ENCODE results near the gene RNF213.

RNF213 gene

GRCh38 chr17:80295146-80295545 lies 34.5 kb downstream of the RNF213 start:
- no peaks in the 10 kb centered on the region for H3F3A ChIP-seq (ENCODE audit: insufficient read depth)
- H4K20me1 ChIP-seq (ENCODE audit: low read depth, low read length): no peaks in the 10 kb centered on the region
- H3K4me3 ChIP-seq (ENCODE audit: insufficient read depth, low read length, poor library complexity, severe bottlenecking): no peak overlapping the region
- H3K79me2 ChIP-seq (ENCODE audit: insufficient read depth, low read length): no peaks in the 10 kb centered on the region
- no peaks in the 10 kb centered on the region for H3K9me3 ChIP-seq (ENCODE audit: insufficient read depth, low read length)
- H3K9me2 ChIP-seq (replicated peaks; ENCODE audit: insufficient read depth, low read length): no peaks in the 10 kb centered on the region
- no peak overlapping the region for H3K4me2 ChIP-seq (ENCODE audit: low read depth, low read length, poor library complexity, severe bottlenecking)
- no peaks in the 10 kb centered on the region for H3K27me3 ChIP-seq (ENCODE audit: low read length)
- no peaks in the 10 kb centered on the region for H3K36me3 ChIP-seq (ENCODE audit: low read length)
- no peak overlapping the region for H3K9ac ChIP-seq (ENCODE audit: low read length)
- no peak for TF ChIP-seq CTCF (IDR thresholded peaks at IDR 0.05; ENCODE audit: insufficient read depth, low read length, poor library complexity, severe bottlenecking)
- no peak for TF ChIP-seq EZH2phosphoT487 (conservative IDR thresholded peaks at IDR 0.05; ENCODE audit: low read length)
- no peak overlapping the region for H3K27ac ChIP-seq (ENCODE audit: low read depth, low read length)
- no peak overlapping the region for H2AFZ ChIP-seq (ENCODE audit: low read depth, low read length, severe bottlenecking)

- no peak overlapping the region for H3K4me3 ChIP-seq (ENCODE audit: insufficient read depth, low read length, poor library complexity, severe bottlenecking)
- H3K9me2 ChIP-seq (replicated peaks; ENCODE audit: insufficient read depth, low read length): no peaks in the 10 kb centered on the region
- TF ChIP-seq EZH2phosphoT487 (conservative IDR thresholded peaks at IDR 0.05; ENCODE audit: low read length) (no peak), CTCF (IDR thresholded peaks at IDR 0.05; ENCODE audit: insufficient read depth, low read length, poor library complexity, severe bottlenecking) (no peak)
- H3K9me3 ChIP-seq (ENCODE audit: insufficient read depth, low read length): no peaks in the 10 kb centered on the region
- H3K27me3 ChIP-seq (ENCODE audit: low read length): no peaks in the 10 kb centered on the region
- H4K20me1 ChIP-seq (ENCODE audit: low read depth, low read length): no peaks in the 10 kb centered on the region
- H3K36me3 ChIP-seq (ENCODE audit: low read length): no peaks in the 10 kb centered on the region
- no peak overlapping the region for H3K9ac ChIP-seq (ENCODE audit: low read length)
- no peak overlapping the region for H3K27ac ChIP-seq (ENCODE audit: low read depth, low read length)
- no peak overlapping the region for H2AFZ ChIP-seq (ENCODE audit: low read depth, low read length, severe bottlenecking)
- H3F3A ChIP-seq (ENCODE audit: insufficient read depth): no peaks in the 10 kb centered on the region
- no peak overlapping the region for H3K4me2 ChIP-seq (ENCODE audit: low read depth, low read length, poor library complexity, severe bottlenecking)
- no peaks in the 10 kb centered on the region for H3K79me2 ChIP-seq (ENCODE audit: insufficient read depth, low read length)
Observed at GRCh38 chr17:80295559-80295958, 34.9 kb downstream of the RNF213 start.

DNA sequence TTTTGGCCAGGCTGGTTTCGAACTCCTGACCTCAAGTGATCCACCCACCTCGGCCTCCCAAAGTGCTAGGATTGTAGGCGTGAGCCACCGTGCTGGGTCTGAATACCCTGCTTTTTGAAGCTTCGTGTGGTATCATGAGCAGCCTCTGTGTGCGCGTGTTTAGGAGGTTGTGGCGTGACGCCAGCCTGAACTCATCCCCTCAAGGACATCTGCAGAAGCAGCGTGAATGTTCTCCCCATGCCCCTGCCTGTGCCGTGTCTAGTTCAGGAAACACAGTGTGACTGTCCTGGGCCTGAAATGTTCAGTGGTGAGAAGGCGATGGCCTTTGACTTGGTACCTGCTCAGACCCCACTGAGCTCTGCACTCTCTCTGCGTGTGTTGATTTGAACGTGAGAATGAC lies 35.6 kb downstream of the RNF213 start:
- H3K9ac ChIP-seq (ENCODE audit: low read length): no peak overlapping the region
- no peaks in the 10 kb centered on the region for H4K20me1 ChIP-seq (ENCODE audit: low read depth, low read length)
- H3K79me2 ChIP-seq (ENCODE audit: insufficient read depth, low read length): no peaks in the 10 kb centered on the region
- no peaks in the 10 kb centered on the region for H3K27me3 ChIP-seq (ENCODE audit: low read length)
- TF ChIP-seq CTCF (IDR thresholded peaks at IDR 0.05; ENCODE audit: insufficient read depth, low read length, poor library complexity, severe bottlenecking) (no peak), EZH2phosphoT487 (conservative IDR thresholded peaks at IDR 0.05; ENCODE audit: low read length) (no peak)
- no peaks in the 10 kb centered on the region for H3K9me2 ChIP-seq (replicated peaks; ENCODE audit: insufficient read depth, low read length)
- H3K27ac ChIP-seq (ENCODE audit: low read depth, low read length): no peak overlapping the region
- H3K4me2 ChIP-seq (ENCODE audit: low read depth, low read length, poor library complexity, severe bottlenecking): no peak overlapping the region
- H2AFZ ChIP-seq (ENCODE audit: low read depth, low read length, severe bottlenecking): no peak overlapping the region
- no peaks in the 10 kb centered on the region for H3K36me3 ChIP-seq (ENCODE audit: low read length)
- no peak overlapping the region for H3K4me3 ChIP-seq (ENCODE audit: insufficient read depth, low read length, poor library complexity, severe bottlenecking)
- no peaks in the 10 kb centered on the region for H3K9me3 ChIP-seq (ENCODE audit: insufficient read depth, low read length)
- H3F3A ChIP-seq (ENCODE audit: insufficient read depth): no peaks in the 10 kb centered on the region

Data from SU-DHL-6 (cell line).